Skeletal muscle satellite cell (primary cell): ENCODE measurements around the gene SLC16A5.

Experiments
- H3K27me3 ChIP-seq: 2 replicates; pipeline ENCODE4 v1.7.0; 2013; ENCODE audit warnings: low read length; ENCODE audit not compliant: control insufficient read depth, insufficient read depth
- H3K36me3 ChIP-seq: 2 replicates; pipeline ENCODE4 v1.7.0; 2013; ENCODE audit warnings: mild to moderate bottlenecking, control low read depth, low read length; ENCODE audit not compliant: insufficient read depth
- H3K4me1 ChIP-seq: 2 replicates; pipeline ENCODE4 v1.7.0; 2013; ENCODE audit warnings: low read length; ENCODE audit not compliant: control insufficient read depth, insufficient read depth
- H3K4me2 ChIP-seq: 2 replicates; pipeline ENCODE4 v1.7.0; 2013; ENCODE audit warnings: mild to moderate bottlenecking, low read length
- H3K4me3 ChIP-seq: 2 replicates; pipeline ENCODE4 v1.7.0; 2013; ENCODE audit warnings: low read length
- H3K9ac ChIP-seq: 2 replicates; pipeline ENCODE4 v1.7.0; 2013; ENCODE audit warnings: mild to moderate bottlenecking, low read depth, low read length, moderate library complexity
- H3K9me3 ChIP-seq: replicated peaks from 2 replicates; pipeline ENCODE4 v1.7.0; 2013; ENCODE audit warnings: mild to moderate bottlenecking, control low read depth, low read length

The SLC16A5 gene

GRCh38 chr17:75049706-75050105 lies 38.0 kb upstream of the SLC16A5 start:
- no peak overlapping the region for H3K4me3 ChIP-seq
- H3K36me3 ChIP-seq = peaks cover 28% of the 10 kb centered on the region
- H3K4me1 ChIP-seq = peaks cover 15% of the 10 kb centered on the region
- no peak overlapping the region for H3K9ac ChIP-seq
- no peaks in the 10 kb centered on the region for H3K9me3 ChIP-seq
- H3K27me3 ChIP-seq = no peaks in the 10 kb centered on the region
- H3K4me2 ChIP-seq = no peak overlapping the region

DNA sequence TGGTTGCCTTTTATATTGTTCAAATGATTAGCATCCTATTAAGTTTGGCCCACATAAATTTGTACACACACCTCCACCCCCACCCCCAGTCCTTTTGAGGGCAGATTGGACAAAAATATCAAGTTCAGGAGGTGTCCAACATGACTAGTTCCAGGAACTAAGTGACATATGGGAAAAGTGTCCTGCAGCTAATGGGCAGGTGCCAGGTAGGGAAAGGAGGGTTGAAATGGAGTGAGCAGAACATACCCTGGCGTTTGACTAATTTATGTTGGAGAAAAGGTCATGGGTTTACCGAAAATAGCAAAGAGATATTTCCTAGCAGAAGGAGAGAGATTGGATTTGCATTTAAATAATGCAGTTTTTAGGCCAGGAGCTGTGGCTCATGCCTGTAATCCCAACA lies 35.8 kb upstream of the SLC16A5 start:
- H3K36me3 ChIP-seq = peaks cover 33% of the 10 kb centered on the region
- H3K4me3 ChIP-seq = no peak overlapping the region
- H3K9me3 ChIP-seq = no peaks in the 10 kb centered on the region
- H3K4me2 ChIP-seq = no peak overlapping the region
- no peak overlapping the region for H3K9ac ChIP-seq
- no peaks in the 10 kb centered on the region for H3K27me3 ChIP-seq
- peaks cover 13% of the 10 kb centered on the region for H3K4me1 ChIP-seq

DNA sequence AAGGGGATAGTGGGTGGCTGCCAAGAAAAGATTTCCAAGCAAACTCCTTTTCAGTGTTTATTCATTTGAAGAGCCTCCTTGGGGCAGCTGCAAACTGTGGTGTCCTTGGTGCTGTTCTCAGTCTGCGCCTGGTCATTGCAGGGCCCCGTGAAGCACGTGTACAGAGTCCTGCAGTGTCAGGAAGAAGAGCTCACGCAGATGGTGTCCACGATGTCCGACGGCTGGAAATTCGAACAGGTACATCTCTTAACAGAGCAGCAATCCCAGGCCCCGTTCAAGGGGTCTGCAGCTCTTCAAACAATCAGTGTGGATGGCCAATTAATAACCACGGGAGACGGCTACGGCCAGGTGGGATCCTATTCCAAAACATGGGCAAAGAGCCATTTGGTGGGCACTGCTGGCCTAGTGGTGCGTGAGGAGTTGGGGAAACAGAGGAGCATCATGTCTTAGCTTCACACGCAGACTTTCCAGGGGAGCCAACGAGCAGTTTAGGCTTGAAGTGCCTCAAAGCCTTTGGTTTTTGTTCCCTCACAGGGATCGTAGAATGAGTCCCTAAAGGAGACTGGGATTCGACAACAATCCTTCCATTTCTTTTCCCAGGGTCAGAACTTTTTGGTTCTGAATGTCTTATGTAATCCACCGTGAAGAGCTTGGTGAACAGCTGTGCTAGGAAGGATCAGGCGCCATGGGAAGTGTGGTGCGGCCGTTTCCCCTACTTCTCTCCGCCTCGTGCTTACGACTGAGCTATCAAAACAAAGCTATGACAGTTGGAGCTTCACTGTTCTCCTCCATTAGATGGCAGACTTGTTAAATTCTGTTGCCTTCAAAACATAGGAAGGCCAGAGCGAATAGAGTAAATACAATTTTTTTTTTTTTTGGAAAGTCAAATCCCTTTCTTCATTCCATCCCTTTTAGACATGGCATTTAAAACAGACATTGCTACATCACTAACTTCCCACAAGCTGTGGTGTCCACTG lies 28.1 kb upstream of the SLC16A5 start:
- Histone ChIP-seq H3K4me2 (peak overlapping the region; percentile 53), H3K4me3 (no peak overlapping the region), H3K9ac (peak overlapping the region; percentile 42), H3K4me1 (peaks cover 17% of the 10 kb centered on the region), H3K27me3 (no peaks in the 10 kb centered on the region), H3K36me3 (peaks cover 38% of the 10 kb centered on the region), H3K9me3 (no peaks in the 10 kb centered on the region)

DNA sequence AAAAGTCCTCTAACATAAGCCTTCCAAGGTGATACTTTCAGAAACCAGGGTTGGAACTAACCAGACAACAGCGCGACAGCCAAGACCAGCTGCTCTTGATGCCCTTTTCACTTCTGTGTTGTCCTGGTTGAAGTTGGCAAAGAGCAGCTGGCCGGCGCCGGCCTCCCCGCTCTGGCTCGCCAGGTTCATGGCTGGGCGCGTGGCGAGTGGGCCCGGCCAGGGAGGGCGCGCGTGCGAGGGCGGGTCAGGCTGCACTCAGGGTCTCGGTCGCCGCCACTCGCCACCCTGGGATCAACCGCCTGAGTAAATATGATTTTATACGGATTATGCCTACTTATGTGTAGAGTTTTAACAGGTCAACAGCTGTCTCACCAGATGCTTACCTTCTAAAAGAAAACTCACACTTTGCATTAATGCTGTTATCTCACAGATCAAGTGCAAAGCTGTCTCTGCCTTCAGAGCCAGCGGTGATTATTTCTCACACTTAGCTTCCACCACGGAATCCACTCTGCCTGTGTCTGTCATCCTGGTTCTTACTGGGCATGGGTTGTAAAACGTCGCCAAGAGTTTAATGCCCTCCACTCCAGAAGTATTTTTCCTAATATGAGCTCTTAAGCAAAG lies 27.2 kb upstream of the SLC16A5 start:
- peak overlapping the region; percentile 19 for H3K4me2 ChIP-seq
- no peaks in the 10 kb centered on the region for H3K27me3 ChIP-seq
- peak overlapping the region; percentile 42 for H3K9ac ChIP-seq
- H3K9me3 ChIP-seq = no peaks in the 10 kb centered on the region
- no peak overlapping the region for H3K4me3 ChIP-seq
- H3K4me1 ChIP-seq = peaks cover 17% of the 10 kb centered on the region
- H3K36me3 ChIP-seq = peaks cover 45% of the 10 kb centered on the region

GRCh38 chr17:75061055-75061438 lies 26.7 kb upstream of the SLC16A5 start:
- H3K4me1 ChIP-seq = peaks cover 17% of the 10 kb centered on the region
- peaks cover 44% of the 10 kb centered on the region for H3K36me3 ChIP-seq
- H3K27me3 ChIP-seq = no peaks in the 10 kb centered on the region
- H3K9ac ChIP-seq = peak overlapping the region; percentile 42
- no peak overlapping the region for H3K4me2 ChIP-seq
- no peak overlapping the region for H3K4me3 ChIP-seq
- no peaks in the 10 kb centered on the region for H3K9me3 ChIP-seq

- Histone ChIP-seq H3K36me3 (peaks cover 40% of the 10 kb centered on the region), H3K9ac (no peak overlapping the region), H3K4me1 (peaks cover 17% of the 10 kb centered on the region)
Measured at GRCh38 chr17:75061618-75062017, 26.1 kb upstream of the SLC16A5 start.

GRCh38 chr17:75063201-75063600 lies 24.6 kb upstream of the SLC16A5 start:
- H3K9ac ChIP-seq = no peak overlapping the region
- peaks cover 17% of the 10 kb centered on the region for H3K4me1 ChIP-seq
- peaks cover 40% of the 10 kb centered on the region for H3K36me3 ChIP-seq
- no peak overlapping the region for H3K4me2 ChIP-seq
- H3K4me3 ChIP-seq = no peak overlapping the region
- H3K9me3 ChIP-seq = no peaks in the 10 kb centered on the region
- H3K27me3 ChIP-seq = no peaks in the 10 kb centered on the region

More at GRCh38 chr17:75061618-75062017, 26.1 kb upstream of the SLC16A5 start:
- Histone ChIP-seq H3K4me2 (no peak overlapping the region), H3K9me3 (no peaks in the 10 kb centered on the region), H3K4me3 (no peak overlapping the region), H3K27me3 (no peaks in the 10 kb centered on the region)

- no peak overlapping the region for H3K9ac ChIP-seq
- no peaks in the 10 kb centered on the region for H3K9me3 ChIP-seq
- H3K27me3 ChIP-seq = no peaks in the 10 kb centered on the region
- H3K4me3 ChIP-seq = no peak overlapping the region
- H3K4me2 ChIP-seq = no peak overlapping the region
- H3K36me3 ChIP-seq = peaks cover 40% of the 10 kb centered on the region
- peaks cover 17% of the 10 kb centered on the region for H3K4me1 ChIP-seq
Measured at GRCh38 chr17:75063626-75064025, 24.1 kb upstream of the SLC16A5 start.

DNA sequence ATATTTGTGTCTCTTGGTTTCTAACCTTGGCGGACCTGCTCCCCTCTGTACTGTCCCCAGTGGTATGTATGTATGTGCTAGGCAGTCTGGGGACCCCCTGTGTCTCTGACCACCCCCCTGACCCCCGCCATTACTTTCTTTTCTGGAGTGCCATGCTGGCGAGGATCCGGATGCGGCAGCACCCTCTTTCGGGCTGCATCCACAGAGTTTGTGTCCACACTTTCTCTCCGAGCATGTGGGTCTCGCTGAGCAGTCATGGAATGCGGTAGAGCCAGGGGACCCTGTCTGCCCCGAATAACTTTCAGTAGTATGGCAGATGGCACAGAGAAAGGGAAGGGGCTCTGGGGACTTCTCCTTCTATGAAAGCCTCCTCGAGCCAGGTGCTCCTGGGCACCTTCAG lies 23.7 kb upstream of the SLC16A5 start:
- peaks cover 40% of the 10 kb centered on the region for H3K36me3 ChIP-seq
- no peaks in the 10 kb centered on the region for H3K27me3 ChIP-seq
- H3K4me3 ChIP-seq = no peak overlapping the region
- peaks cover 17% of the 10 kb centered on the region for H3K4me1 ChIP-seq
- H3K9ac ChIP-seq = no peak overlapping the region
- no peak overlapping the region for H3K4me2 ChIP-seq
- no peaks in the 10 kb centered on the region for H3K9me3 ChIP-seq

DNA sequence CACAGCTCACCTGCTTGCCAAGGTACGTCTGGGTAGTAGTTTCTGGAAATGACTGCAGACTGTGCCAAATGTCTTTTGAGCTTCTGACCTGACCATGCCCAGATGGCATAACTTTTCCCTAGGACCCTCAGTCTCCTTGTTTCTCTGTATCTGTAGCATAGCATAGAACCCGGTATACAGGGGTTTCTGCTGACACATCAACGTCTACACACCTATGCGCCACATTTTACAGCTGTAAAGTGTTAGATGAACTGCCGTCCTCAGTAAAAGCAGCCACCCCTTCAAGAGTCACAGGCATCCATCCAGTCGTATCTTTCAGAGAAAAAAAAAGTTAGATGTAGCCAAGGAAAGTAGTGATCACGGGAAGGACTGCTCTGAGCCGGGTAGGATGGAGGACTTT lies 23.3 kb upstream of the SLC16A5 start:
- H3K9me3 ChIP-seq = no peaks in the 10 kb centered on the region
- H3K27me3 ChIP-seq = no peaks in the 10 kb centered on the region
- peaks cover 14% of the 10 kb centered on the region for H3K4me1 ChIP-seq
- H3K4me3 ChIP-seq = no peak overlapping the region
- peaks cover 40% of the 10 kb centered on the region for H3K36me3 ChIP-seq
- H3K9ac ChIP-seq = no peak overlapping the region
- H3K4me2 ChIP-seq = no peak overlapping the region

- H3K9me3 ChIP-seq = no peaks in the 10 kb centered on the region
- no peaks in the 10 kb centered on the region for H3K27me3 ChIP-seq
- H3K4me2 ChIP-seq = no peak overlapping the region
- no peak overlapping the region for H3K9ac ChIP-seq
- no peak overlapping the region for H3K4me3 ChIP-seq
- peaks cover 9% of the 10 kb centered on the region for H3K4me1 ChIP-seq
- peaks cover 40% of the 10 kb centered on the region for H3K36me3 ChIP-seq
Measured at GRCh38 chr17:75064867-75065561, 22.7 kb upstream of the SLC16A5 start.
